GM18498 (cell line): ENCODE results near the gene SLC3A2.
"Not testable (repeated sequence)": the region's sequence is repeated elsewhere in the genome, so short reads cannot be mapped to it uniquely, and the experiment has no call there.

Source experiments
- ATAC-seq: cut with Tn5 transposase; IDR thresholded peaks from one replicate; pipeline ENCODE4 v1.9.1; 2021; ENCODE audit warnings: mild to moderate bottlenecking, moderate library complexity; ENCODE audit not compliant: unreplicated experiment

Gene SLC3A2

GRCh38 chr11:62926680-62927455 lies 46.2 kb downstream of the SLC3A2 start:
- ATAC-seq, result no peak

- no peak for ATAC-seq
Observed at GRCh38 chr11:62928011-62928410, 47.3 kb downstream of the SLC3A2 start.

GRCh38 chr11:62930157-62930556 lies 49.5 kb downstream of the SLC3A2 start:
- no peak for ATAC-seq

- ATAC-seq, result no peak
Observed at GRCh38 chr11:62930666-62931065, 50.0 kb downstream of the SLC3A2 start.

GRCh38 chr11:62931499-62932278 lies 51.0 kb downstream of the SLC3A2 start:
- no peak for ATAC-seq

- no peak for ATAC-seq
Observed at GRCh38 chr11:62933285-62933684, 52.6 kb downstream of the SLC3A2 start.

GRCh38 chr11:62933750-62934495 lies 53.2 kb downstream of the SLC3A2 start:
- no peak for ATAC-seq

GRCh38 chr11:62934496-62934785 lies 53.7 kb downstream of the SLC3A2 start:
- ATAC-seq, result no peak

GRCh38 chr11:62937528-62937927 lies 56.8 kb downstream of the SLC3A2 start:
- ATAC-seq, result not testable (repeated sequence)
